Kidney epithelial cell (primary cell): ENCODE results near the gene PKNOX2. TPM values are rescaled to one million over a fixed set of nuclear protein-coding genes. Genes with fewer than 3 reads are reported as not detected.

Experiments used
- DNase-seq: peaks from one replicate; pipeline ENCODE4 v3.0.0-alpha.2; 2010; ENCODE audit warnings: low read depth
- H3K27me3 ChIP-seq: 2 replicates; pipeline ENCODE4 v1.6.0; 2011; ENCODE audit warnings: low read length; ENCODE audit not compliant: control insufficient read depth, insufficient read depth
- H3K36me3 ChIP-seq: 2 replicates; pipeline ENCODE4 v1.5.1; 2011; ENCODE audit warnings: low read length; ENCODE audit not compliant: control insufficient read depth, insufficient read depth
- H3K4me3 ChIP-seq: 2 replicates; pipeline ENCODE4 v1.5.1; 2011; ENCODE audit warnings: low read depth, mild to moderate bottlenecking, control low read depth, low read length
- total RNA-seq: library from RNA; depleted of rRNA; stranded (reverse); fragments of >200 nt; gene quantifications from 2 replicates; pipeline ENCODE4 v1.2.3, GENCODE V29; 2015
- TF ChIP-seq, protein P1 (sequence below): IDR thresholded peaks from 2 replicates; pipeline ENCODE4 v1.5.1; 2011; ENCODE audit warnings: mild to moderate bottlenecking, moderate library complexity, low read length, control low read depth, inconsistent platforms; ENCODE audit not compliant: insufficient read depth, poor library complexity, severe bottlenecking

Gene PKNOX2
- total RNA-seq, 1 donor from 2014 or later = 0.42 TPM

DNA sequence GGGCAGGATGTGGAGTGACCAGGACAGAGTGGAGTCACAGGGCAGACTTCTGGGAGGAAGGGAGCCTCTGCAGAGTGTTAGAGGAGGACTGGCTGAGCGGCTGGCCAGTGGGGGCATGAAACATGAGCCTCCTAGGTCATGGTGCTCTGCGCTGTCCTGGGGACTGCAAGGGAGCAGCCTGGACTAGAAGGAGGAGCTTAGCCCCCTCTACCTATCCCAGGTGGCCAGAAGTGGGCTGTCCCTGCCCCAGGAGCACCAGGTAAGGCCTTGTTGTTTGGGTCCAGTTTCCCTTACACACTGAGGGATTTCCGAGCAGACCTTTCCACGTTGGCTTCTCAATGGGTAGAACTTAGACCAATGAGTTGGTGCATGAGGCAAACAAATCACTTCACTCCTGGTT lies 7.4 kb downstream of the PKNOX2 start:
- TF ChIP-seq, protein P1, sequence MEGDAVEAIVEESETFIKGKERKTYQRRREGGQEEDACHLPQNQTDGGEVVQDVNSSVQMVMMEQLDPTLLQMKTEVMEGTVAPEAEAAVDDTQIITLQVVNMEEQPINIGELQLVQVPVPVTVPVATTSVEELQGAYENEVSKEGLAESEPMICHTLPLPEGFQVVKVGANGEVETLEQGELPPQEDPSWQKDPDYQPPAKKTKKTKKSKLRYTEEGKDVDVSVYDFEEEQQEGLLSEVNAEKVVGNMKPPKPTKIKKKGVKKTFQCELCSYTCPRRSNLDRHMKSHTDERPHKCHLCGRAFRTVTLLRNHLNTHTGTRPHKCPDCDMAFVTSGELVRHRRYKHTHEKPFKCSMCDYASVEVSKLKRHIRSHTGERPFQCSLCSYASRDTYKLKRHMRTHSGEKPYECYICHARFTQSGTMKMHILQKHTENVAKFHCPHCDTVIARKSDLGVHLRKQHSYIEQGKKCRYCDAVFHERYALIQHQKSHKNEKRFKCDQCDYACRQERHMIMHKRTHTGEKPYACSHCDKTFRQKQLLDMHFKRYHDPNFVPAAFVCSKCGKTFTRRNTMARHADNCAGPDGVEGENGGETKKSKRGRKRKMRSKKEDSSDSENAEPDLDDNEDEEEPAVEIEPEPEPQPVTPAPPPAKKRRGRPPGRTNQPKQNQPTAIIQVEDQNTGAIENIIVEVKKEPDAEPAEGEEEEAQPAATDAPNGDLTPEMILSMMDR = no peak
- Histone ChIP-seq H3K4me3 (no peak overlapping the region), H3K36me3 (no peaks in the 10 kb centered on the region), H3K27me3 (peaks cover 18% of the 10 kb centered on the region)
- no peak for DNase-seq

DNA sequence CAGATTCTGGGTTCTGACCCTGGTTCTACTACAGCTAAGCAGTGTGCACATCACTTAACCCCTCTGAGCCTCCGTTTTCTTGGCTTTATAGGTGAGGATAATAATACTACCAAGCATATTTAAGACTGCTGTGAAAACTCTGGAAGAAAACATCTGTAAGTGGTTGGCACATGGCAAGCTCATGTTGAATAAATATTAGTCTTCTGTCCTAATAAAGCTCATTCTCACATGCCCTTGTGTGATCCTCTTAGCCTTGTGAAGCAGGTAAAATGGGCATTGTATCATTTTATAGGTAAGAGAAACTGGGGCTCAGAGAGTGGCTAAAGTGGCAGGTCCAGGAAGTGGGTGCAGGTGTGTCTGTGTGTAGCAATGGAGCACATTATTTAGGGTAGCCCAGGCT lies 8.5 kb downstream of the PKNOX2 start:
- no peaks in the 10 kb centered on the region for H3K36me3 ChIP-seq
- H3K4me3 ChIP-seq = no peak overlapping the region
- H3K27me3 ChIP-seq = peaks cover 15% of the 10 kb centered on the region
- TF ChIP-seq, protein P1 = no peak
- no peak for DNase-seq

DNA sequence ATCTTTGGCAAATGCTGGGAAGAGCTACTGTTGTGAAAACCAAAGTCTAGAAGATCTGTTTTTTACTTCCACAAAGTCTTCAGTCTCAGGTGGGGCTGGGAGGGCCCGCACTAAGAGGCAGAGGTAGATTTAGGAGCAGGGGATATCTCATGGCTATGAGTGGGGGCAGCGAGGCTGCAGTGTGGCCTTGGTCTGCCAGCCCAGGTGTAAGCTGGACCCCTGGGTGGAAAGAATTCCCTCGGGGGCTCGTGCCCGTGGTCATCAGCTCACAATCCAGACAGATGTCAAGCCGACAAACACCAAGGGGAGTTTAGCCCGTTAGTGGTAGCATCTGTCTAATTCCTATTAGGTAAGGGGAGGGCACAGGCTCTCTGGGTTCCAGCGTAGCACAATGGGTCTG lies 9.0 kb downstream of the PKNOX2 start:
- H3K36me3 ChIP-seq = no peaks in the 10 kb centered on the region
- TF ChIP-seq, protein P1 = no peak
- peaks cover 15% of the 10 kb centered on the region for H3K27me3 ChIP-seq
- DNase-seq = no peak
- no peak overlapping the region for H3K4me3 ChIP-seq

DNA sequence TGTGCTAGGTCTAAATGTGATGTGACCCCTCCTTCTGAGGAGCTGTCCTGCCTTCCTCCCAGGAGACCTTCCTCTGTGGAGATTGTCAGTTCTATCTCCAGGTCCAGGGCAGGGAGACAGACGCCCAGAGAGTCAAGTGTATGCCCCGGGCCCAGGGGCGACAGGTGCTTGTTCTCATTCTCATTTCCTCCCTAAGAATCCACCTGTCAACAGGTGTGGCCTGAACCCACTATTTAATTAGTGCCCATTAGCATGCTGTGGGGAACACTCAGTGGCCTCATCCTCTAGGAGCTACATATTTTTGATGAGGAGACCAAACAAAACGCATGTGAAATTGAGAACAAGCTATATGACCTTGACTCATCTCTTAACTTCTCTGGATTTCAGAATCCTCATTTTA lies 9.5 kb downstream of the PKNOX2 start:
- H3K36me3 ChIP-seq = no peaks in the 10 kb centered on the region
- H3K4me3 ChIP-seq = no peak overlapping the region
- no peak for DNase-seq
- peaks cover 15% of the 10 kb centered on the region for H3K27me3 ChIP-seq
- TF ChIP-seq, protein P1 = no peak

DNA sequence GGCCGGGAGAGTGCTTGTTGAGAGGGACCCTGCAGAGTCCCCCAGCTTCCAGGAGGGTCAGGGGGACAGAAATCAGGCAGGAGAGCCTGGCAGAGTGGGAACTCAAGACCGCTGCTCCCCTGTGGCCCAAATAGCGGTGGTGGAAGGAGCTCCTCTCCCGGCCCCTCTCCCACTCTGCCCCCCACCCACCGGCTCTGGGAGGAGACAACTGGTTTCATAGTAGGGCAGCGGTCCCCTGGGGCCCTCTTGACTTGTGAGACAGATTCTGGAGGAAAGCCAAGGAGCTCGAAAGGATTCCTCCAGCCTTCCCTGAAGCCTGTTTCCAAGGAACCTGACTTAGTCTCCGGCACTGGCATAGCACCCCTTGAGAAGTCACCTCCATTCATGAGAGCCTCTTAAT lies 10.1 kb downstream of the PKNOX2 start:
- peaks cover 12% of the 10 kb centered on the region for H3K27me3 ChIP-seq
- no peaks in the 10 kb centered on the region for H3K36me3 ChIP-seq
- H3K4me3 ChIP-seq = no peak overlapping the region
- no peak for DNase-seq
- TF ChIP-seq, protein P1 = no peak

DNA sequence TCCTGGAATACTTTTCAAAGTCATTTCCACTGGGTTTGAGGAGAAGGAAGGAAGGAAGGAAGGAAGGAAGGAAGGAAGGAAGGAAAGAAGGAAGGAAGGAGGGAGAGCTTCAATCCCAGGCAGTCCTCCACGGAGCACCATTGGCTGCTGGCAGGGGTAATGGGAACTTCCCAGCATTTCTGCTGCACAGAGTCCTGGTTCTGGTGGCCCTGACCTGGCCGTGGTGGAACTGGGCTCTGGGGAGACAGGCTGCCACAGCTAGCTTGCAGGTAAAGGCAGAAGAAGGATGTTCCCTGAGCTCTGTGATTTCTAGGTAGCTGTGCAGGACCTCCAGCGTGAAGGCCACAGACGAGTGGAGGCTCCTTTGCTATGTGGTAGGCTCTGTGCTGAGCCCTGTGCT lies 10.6 kb downstream of the PKNOX2 start:
- H3K27me3 ChIP-seq = peaks cover 10% of the 10 kb centered on the region
- no peaks in the 10 kb centered on the region for H3K36me3 ChIP-seq
- TF ChIP-seq, protein P1 = no peak

More for the DNA sequence above, 10.6 kb downstream of the PKNOX2 start:
- no peak overlapping the region for H3K4me3 ChIP-seq
- no peak for DNase-seq
